CD4-positive, alpha-beta T cell treated with Interferon gamma for 1 hour (primary cell): ENCODE data around the gene OIP5.
"Not testable (repeated sequence)": the region's sequence is repeated elsewhere in the genome, so short reads cannot be mapped to it uniquely, and the experiment has no call there.

Experiments used
- DNase-seq: peaks from one replicate; pipeline ENCODE4 v3.0.0-alpha.2; 2020

The OIP5 gene

GRCh38 chr15:41332194-41333025 lies at the start of gene OIP5, which contains the start of gene NUSAP1:
Gene OIP5, minus strand, starts transcription at chr15:41332591. Its CDS starts 30 bp downstream, at chr15:41332561.
Gene NUSAP1, plus strand, starts transcription at chr15:41332881. Its CDS starts 77 bp downstream, at chr15:41332958.
- DNase-seq, result peak; percentile 99

GRCh38 chr15:41377978-41378377 lies 45.6 kb upstream of the OIP5 start:
- no peak for DNase-seq

GRCh38 chr15:41367418-41367817 lies 35.0 kb upstream of the OIP5 start:
- DNase-seq, result no peak

- DNase-seq, result no peak
Measured at GRCh38 chr15:41354371-41354770, 22.0 kb upstream of the OIP5 start.

- DNase-seq, result no peak
Measured at GRCh38 chr15:41350057-41350717, 17.8 kb upstream of the OIP5 start.

- no peak for DNase-seq
Measured at GRCh38 chr15:41347236-41347635, 14.8 kb upstream of the OIP5 start.

GRCh38 chr15:41341519-41341918 lies 9.1 kb upstream of the OIP5 start:
- no peak for DNase-seq

GRCh38 chr15:41340189-41340695 lies 7.9 kb upstream of the OIP5 start:
- no peak for DNase-seq

GRCh38 chr15:41337631-41338522 lies 5.5 kb upstream of the OIP5 start:
- no peak for DNase-seq

- DNase-seq, result no peak
Measured at GRCh38 chr15:41337047-41337446, 4.7 kb upstream of the OIP5 start.

- DNase-seq, result no peak
Measured at GRCh38 chr15:41336549-41336948, 4.2 kb upstream of the OIP5 start.

- no peak for DNase-seq
Measured at GRCh38 chr15:41334293-41335120, 2.1 kb upstream of the OIP5 start.

GRCh38 chr15:41333026-41333562 lies 703 bp upstream of the OIP5 start:
- DNase-seq, result no peak

- no peak for DNase-seq
Measured at GRCh38 chr15:41331833-41332193, 578 bp downstream of the OIP5 start.

- no peak for DNase-seq
Measured at GRCh38 chr15:41331281-41331680, 1.1 kb downstream of the OIP5 start.

GRCh38 chr15:41323611-41324010 lies 8.8 kb downstream of the OIP5 start:
- DNase-seq, result no peak

GRCh38 chr15:41320805-41321330 lies 11.5 kb downstream of the OIP5 start:
- DNase-seq, result not testable (repeated sequence)

- DNase-seq, result no peak
Measured at GRCh38 chr15:41309226-41309905, 23.0 kb downstream of the OIP5 start.

- DNase-seq, result no peak
Measured at GRCh38 chr15:41307679-41308078, 24.7 kb downstream of the OIP5 start.

GRCh38 chr15:41304149-41304770 lies 28.1 kb downstream of the OIP5 start:
- no peak for DNase-seq
